Measurements from ENCODE around the gene SCARB1. TPM values are rescaled to one million over a fixed set of nuclear protein-coding genes. Genes with fewer than 3 reads are reported as not detected.

The SCARB1 gene
- total and polyA plus RNA-seq, 2 of the 13 experiments (the other 11 are each of a cell fraction or from before 2014, with no cell fraction given) = 63.4 to 160 TPM

GRCh38 chr12:124842800-124843510 lies 20.7 kb downstream of the SCARB1 start (continued):
- TF ChIP-seq ZBTB43 (CRISPR knock-in tag; conservative IDR thresholded peaks at IDR 0.05) (no peak), MYC (CRISPR knock-in tag; IDR thresholded peaks at IDR 0.05; ENCODE audit: borderline replicate concordance) (0 out of 2 replicates have a peak, but pooled peaks have one; percentile 22), SMAD9 (CRISPR knock-in tag; IDR thresholded peaks at IDR 0.05) (no peak), DZIP1 (CRISPR knock-in tag; IDR thresholded peaks at IDR 0.05) (no peak), GATA4 (IDR thresholded peaks at IDR 0.05; ENCODE audit: borderline replicate concordance, low read depth) (no peak), FOXO1 (CRISPR knock-in tag; IDR thresholded peaks at IDR 0.05) (no peak), BATF2 (CRISPR knock-in tag; IDR thresholded peaks at IDR 0.05) (no peak), PHF8 (CRISPR knock-in tag; IDR thresholded peaks at IDR 0.05) (no peak), MATR3 (CRISPR knock-in tag; IDR thresholded peaks at IDR 0.05) (no peak), FIP1L1 (IDR thresholded peaks at IDR 0.05; ENCODE audit: borderline replicate concordance, insufficient read depth, low read depth, low read length) (no peak), ZNF576 (CRISPR knock-in tag; IDR thresholded peaks at IDR 0.05) (no peak), HBP1 (CRISPR knock-in tag; IDR thresholded peaks at IDR 0.05; ENCODE audit: low read depth) (no peak), MAFK (conservative IDR thresholded peaks at IDR 0.05 in 1 of 2, IDR thresholded peaks at IDR 0.05 in 1 of 2; ENCODE audit: low read length in 2 of 2) (no peak)
